HG03159 (cell line): ENCODE results near the gene DSCAM.

ENCODE experiments used
- ATAC-seq: cut with Tn5 transposase; IDR thresholded peaks from one replicate; pipeline ENCODE4 v1.9.1; 2021; ENCODE audit warnings: mild to moderate bottlenecking, moderate library complexity; ENCODE audit not compliant: unreplicated experiment

The DSCAM gene

GRCh38 chr21:40155563-40155962 lies 691.4 kb downstream of the DSCAM start:
- ATAC-seq = no peak

GRCh38 chr21:40153351-40153750 lies 693.6 kb downstream of the DSCAM start:
- no peak for ATAC-seq

- no peak for ATAC-seq
These were observed 694.5 kb downstream of the DSCAM start for GRCh38 chr21:40152476-40152875.

GRCh38 chr21:40151611-40152010 lies 695.3 kb downstream of the DSCAM start:
- no peak for ATAC-seq

GRCh38 chr21:40146216-40146837 lies 700.6 kb downstream of the DSCAM start:
- ATAC-seq = no peak

- no peak for ATAC-seq
These were observed 703.0 kb downstream of the DSCAM start for GRCh38 chr21:40143822-40144525.

- ATAC-seq = no peak
These were observed 705.3 kb downstream of the DSCAM start for GRCh38 chr21:40141621-40142020.

- ATAC-seq = no peak
These were observed 706.3 kb downstream of the DSCAM start for GRCh38 chr21:40140675-40141074.

- no peak for ATAC-seq
These were observed 707.3 kb downstream of the DSCAM start for GRCh38 chr21:40139636-40140035.

GRCh38 chr21:40136571-40136970 lies 710.4 kb downstream of the DSCAM start:
- ATAC-seq = no peak

GRCh38 chr21:40134731-40135492 lies 712.0 kb downstream of the DSCAM start:
- no peak for ATAC-seq

- ATAC-seq = no peak
These were observed 716.5 kb downstream of the DSCAM start for GRCh38 chr21:40130476-40130875.

GRCh38 chr21:40129809-40130208 lies 717.1 kb downstream of the DSCAM start:
- no peak for ATAC-seq

GRCh38 chr21:40128891-40129290 lies 718.1 kb downstream of the DSCAM start:
- ATAC-seq = no peak

- no peak for ATAC-seq
These were observed 725.9 kb downstream of the DSCAM start for GRCh38 chr21:40120940-40121575.

- no peak for ATAC-seq
These were observed 728.4 kb downstream of the DSCAM start for GRCh38 chr21:40118527-40118926.

GRCh38 chr21:40117236-40117635 lies 729.7 kb downstream of the DSCAM start:
- ATAC-seq = no peak

- no peak for ATAC-seq
These were observed 731.2 kb downstream of the DSCAM start for GRCh38 chr21:40115775-40116174.

GRCh38 chr21:40102682-40103081 lies 744.3 kb downstream of the DSCAM start:
- ATAC-seq = no peak

- no peak for ATAC-seq
These were observed 747.1 kb downstream of the DSCAM start for GRCh38 chr21:40099809-40100208.

- no peak for ATAC-seq
These were observed 751.5 kb downstream of the DSCAM start for GRCh38 chr21:40095477-40095876.
